H1 (cell line): Measurements from ENCODE around the gene TEN1. TPM values are rescaled to one million over a fixed set of nuclear protein-coding genes. Genes with fewer than 3 reads are reported as not detected.

Source experiments
- BACH1 ChIP-seq: IDR thresholded peaks from 2 replicates; pipeline ENCODE4 v1.6.1; 2012; ENCODE audit warnings: low read length, improper control_type of control experiment
- BRCA1 ChIP-seq: IDR thresholded peaks from 2 replicates; pipeline ENCODE4 v1.6.1; 2012; ENCODE audit warnings: low read depth, low read length, improper control_type of control experiment
- CHD7 ChIP-seq: fragments of 300-600 bp; sonication (generic); IDR thresholded peaks from 2 replicates; pipeline ENCODE4 v1.7.1; 2012; ENCODE audit warnings: low read length, moderate library complexity, mild to moderate bottlenecking, inconsistent platforms; ENCODE audit not compliant: insufficient replicate concordance
- CTCF ChIP-seq, 3 experiments: IDR thresholded peaks; 1 replicate in 2 of 3; 2 replicates in 1 of 3; pipeline versions ENCODE4 v1.5.1 to v1.6.1; 2011; ENCODE audit warnings: low read length in 3 of 3, mild to moderate bottlenecking in 3 of 3, inconsistent platforms in 2 of 3, low read depth in 1 of 3, moderate library complexity in 1 of 3; ENCODE audit not compliant: insufficient read depth in 1 of 3; ENCODE audit errors: control extremely low read depth in 1 of 3
- EGR1 ChIP-seq: IDR thresholded peaks from 2 replicates; pipeline ENCODE4 v1.6.1; 2011; ENCODE audit warnings: low read depth, low read length, borderline replicate concordance
- RFX5 ChIP-seq: IDR thresholded peaks from 2 replicates; pipeline ENCODE4 v1.6.1; 2011; ENCODE audit warnings: low read depth, low read length, improper control_type of control experiment, borderline replicate concordance
- TCF12 ChIP-seq: IDR thresholded peaks from 2 replicates; pipeline ENCODE4 v1.6.1; 2011; ENCODE audit warnings: low read depth, mild to moderate bottlenecking, low read length
- TEAD4 ChIP-seq: IDR thresholded peaks from 2 replicates; pipeline ENCODE4 v1.6.1; 2012; ENCODE audit warnings: low read depth, low read length, inconsistent platforms, mixed read lengths
- YY1 ChIP-seq: IDR thresholded peaks from 2 replicates; pipeline ENCODE4 v1.6.1; 2011; ENCODE audit warnings: low read depth, mild to moderate bottlenecking, low read length
- polyA plus RNA-seq, 7 experiments: library from polyadenylated mRNA; depleted of rRNA in 3 of 7; stranded (reverse) in 5 of 7; unstranded in 2 of 7; fragments of >200 nt in 5 of 7; fragments of 200-250 nt in 2 of 7; gene quantifications; 1 replicate in 5 of 7; 2 replicates in 1 of 7; 4 replicates in 1 of 7; pipeline versions ENCODE4 v1.2.1 to v1.2.3, GENCODE V29; 2011 to 2013; ENCODE audit warnings: missing spikeins in 2 of 7, mixed read lengths in 2 of 7
- total RNA-seq: library from RNA; stranded (reverse); fragmentation: NEBNext Ultra II Directional; extraction: Animal tissue kit (Norgen Biotek cat#: 25700); gene quantifications from 2 replicates; pipeline ENCODE4 v1.2.1, GENCODE V29; 2021
- TF ChIP-seq, protein P1 (sequence below): IDR thresholded peaks from 2 replicates; pipeline ENCODE4 v1.6.1; 2012; ENCODE audit warnings: inconsistent platforms

TEN1 gene
- total and polyA plus RNA-seq, 2 of the 8 experiments (the other 6 are each of a cell fraction or from before 2014, with no cell fraction given), result 15.9 to 18.7 TPM

GRCh38 chr17:75937652-75938051 is 41.4 kb upstream of the TEN1 start (continued):
- no peak for TF ChIP-seq CHD7
- no peak for TF ChIP-seq YY1
- TF ChIP-seq TEAD4, result no peak
- TF ChIP-seq, protein P1, sequence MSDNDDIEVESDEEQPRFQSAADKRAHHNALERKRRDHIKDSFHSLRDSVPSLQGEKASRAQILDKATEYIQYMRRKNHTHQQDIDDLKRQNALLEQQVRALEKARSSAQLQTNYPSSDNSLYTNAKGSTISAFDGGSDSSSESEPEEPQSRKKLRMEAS, result no peak
- no peak for TF ChIP-seq BRCA1
- TF ChIP-seq TCF12, result no peak
- TF ChIP-seq BACH1, result no peak
- TF ChIP-seq RFX5, result no peak
- TF ChIP-seq CTCF (IDR thresholded peaks at IDR 0.05; ENCODE audit: control extremely low read depth in 1 of 3, insufficient read depth in 1 of 3, low read depth in 1 of 3, low read length in 3 of 3), result no peak
- no peak for TF ChIP-seq EGR1
